Esophagus squamous epithelium (tissue), 4 donors: Measurements from ENCODE around the gene C7orf25.

Experiments used
- POLR2A ChIP-seq, 4 donors: fragments of 450-650 bp; IDR thresholded peaks; one replicate each; pipeline ENCODE4 v1.6.1; 2017; ENCODE audit warnings: antibody characterized with exemption in 4 of 4, mild to moderate bottlenecking in 4 of 4, moderate library complexity in 3 of 4
- TF ChIP-seq, protein P1 (sequence below), 6 experiments: fragments of 450-650 bp in 4 of 6; fragments of 200-600 bp in 2 of 6; sonication (generic) in 2 of 6; IDR thresholded peaks; one replicate each; pipeline ENCODE4 v1.5.1; 2016 to 2019; ENCODE audit warnings: antibody characterized with exemption in 6 of 6, mild to moderate bottlenecking in 4 of 6, moderate library complexity in 4 of 6

DNA sequence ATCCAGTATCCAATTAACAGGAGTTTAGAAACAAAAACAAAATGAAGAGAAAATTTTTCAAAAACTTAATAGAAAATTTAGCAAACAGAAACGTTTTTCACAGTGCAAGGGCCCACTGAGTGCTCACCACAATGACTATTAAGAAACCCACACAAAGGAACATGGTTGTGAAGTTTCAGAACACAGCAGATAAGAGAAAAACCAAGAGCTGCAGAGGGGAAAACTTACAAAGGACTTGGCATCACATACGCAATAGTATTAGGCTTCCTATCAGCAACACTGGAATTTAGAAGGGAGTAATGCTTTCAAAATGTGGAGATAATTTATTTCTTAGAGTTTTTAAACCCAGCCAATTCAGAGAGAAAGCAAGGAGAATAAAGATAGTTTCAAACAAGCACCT is 1.7 kb upstream of the C7orf25 start:
- no peak for TF ChIP-seq POLR2A (IDR thresholded peaks at IDR 0.05)
- TF ChIP-seq, protein P1, sequence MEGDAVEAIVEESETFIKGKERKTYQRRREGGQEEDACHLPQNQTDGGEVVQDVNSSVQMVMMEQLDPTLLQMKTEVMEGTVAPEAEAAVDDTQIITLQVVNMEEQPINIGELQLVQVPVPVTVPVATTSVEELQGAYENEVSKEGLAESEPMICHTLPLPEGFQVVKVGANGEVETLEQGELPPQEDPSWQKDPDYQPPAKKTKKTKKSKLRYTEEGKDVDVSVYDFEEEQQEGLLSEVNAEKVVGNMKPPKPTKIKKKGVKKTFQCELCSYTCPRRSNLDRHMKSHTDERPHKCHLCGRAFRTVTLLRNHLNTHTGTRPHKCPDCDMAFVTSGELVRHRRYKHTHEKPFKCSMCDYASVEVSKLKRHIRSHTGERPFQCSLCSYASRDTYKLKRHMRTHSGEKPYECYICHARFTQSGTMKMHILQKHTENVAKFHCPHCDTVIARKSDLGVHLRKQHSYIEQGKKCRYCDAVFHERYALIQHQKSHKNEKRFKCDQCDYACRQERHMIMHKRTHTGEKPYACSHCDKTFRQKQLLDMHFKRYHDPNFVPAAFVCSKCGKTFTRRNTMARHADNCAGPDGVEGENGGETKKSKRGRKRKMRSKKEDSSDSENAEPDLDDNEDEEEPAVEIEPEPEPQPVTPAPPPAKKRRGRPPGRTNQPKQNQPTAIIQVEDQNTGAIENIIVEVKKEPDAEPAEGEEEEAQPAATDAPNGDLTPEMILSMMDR (IDR thresholded peaks at IDR 0.05): no peak
